Gastrocnemius medialis (tissue), 4 donors: ENCODE results near the gene C3orf22. TPM values are rescaled to one million over a fixed set of nuclear protein-coding genes. Genes with fewer than 3 reads are reported as not detected.

Source experiments
- ATAC-seq, 2 donors: fragments of 150-250 bp; one replicate each; pipeline ENCODE4 v1.9.1; 2016
- DNase-seq, 2 donors: peaks; one replicate each; pipeline ENCODE4 v3.0.0-alpha.2; 2019
- H3K27ac ChIP-seq, 4 donors: fragments of 200-600 bp; sonication (generic); 1 replicate in 1 of 4; 2 replicates in 3 of 4; pipeline ENCODE4 v1.5.1; 2016 to 2018; ENCODE audit warnings: mild to moderate bottlenecking in 2 of 4, moderate library complexity in 1 of 4
- H3K27me3 ChIP-seq, 3 donors: fragments of 200-600 bp; sonication (generic) in 2 of 3; 1 replicate in 1 of 3; 2 replicates in 2 of 3; pipeline versions ENCODE4 v1.5.1 to v1.6.0; 2016 to 2019; ENCODE audit warnings: mild to moderate bottlenecking in 1 of 3, moderate library complexity in 1 of 3
- H3K36me3 ChIP-seq, 2 donors: fragments of 200-600 bp; sonication (generic) in 1 of 2; one replicate each; pipeline ENCODE4 v1.5.1; 2017 to 2018
- H3K4me1 ChIP-seq, 2 donors: fragments of 200-600 bp; sonication (generic) in 1 of 2; one replicate each; pipeline ENCODE4 v1.5.1; 2016 to 2017; ENCODE audit warnings: mild to moderate bottlenecking in 2 of 2
- H3K4me3 ChIP-seq, 4 donors: fragments of 200-600 bp; sonication (generic) in 3 of 4; 1 replicate in 1 of 4; 2 replicates in 3 of 4; pipeline ENCODE4 v1.5.1; 2016 to 2019; ENCODE audit warnings: mild to moderate bottlenecking in 2 of 4
- H3K9me3 ChIP-seq, 3 donors: fragments of 200-600 bp; sonication (generic) in 2 of 3; 1 replicate in 1 of 3; 2 replicates in 2 of 3; pipeline ENCODE4 v1.5.1; 2016 to 2019
- CTCF ChIP-seq, 5 experiments: fragments of 450-650 bp in 3 of 5; fragments of 200-600 bp in 2 of 5; sonication (generic) in 2 of 5; IDR thresholded peaks in 4 of 5; conservative IDR thresholded peaks in 1 of 5; 1 replicate in 4 of 5; 2 replicates in 1 of 5; pipeline ENCODE4 v1.5.1; 2016 to 2019; ENCODE audit warnings: antibody characterized with exemption in 5 of 5, mild to moderate bottlenecking in 3 of 5, moderate library complexity in 3 of 5
- POLR2A ChIP-seq, 2 donors: fragments of 450-650 bp; IDR thresholded peaks; one replicate each; pipeline ENCODE4 v1.6.1; 2017; ENCODE audit warnings: antibody characterized with exemption in 2 of 2, mild to moderate bottlenecking in 2 of 2, moderate library complexity in 2 of 2
- in situ Hi-C, 4 donors: fragments of 200-750 bp; cut with MboI; loops; one replicate each; pipeline versions ENCODE4 v1.15.0 to v1.8.0; 2017; ENCODE audit warnings: low sequenced_read_pairs in 4 of 4
- intact Hi-C: fragments of 100-400 bp; cut with DNase I; formaldehyde crosslinking; loops from one replicate; pipeline ENCODE4 v1.15.1; 2023; ENCODE audit warnings: low total_unique reads
- total RNA-seq, 4 donors: library from RNA; depleted of rRNA; stranded (reverse); fragments of >200 nt; gene quantifications; one replicate each; pipeline versions ENCODE4 v1.1.0 to v1.2.3, GENCODE V29; 2016

C3orf22 gene
- total RNA-seq, 4 donors from 2014 or later, result not detected

DNA sequence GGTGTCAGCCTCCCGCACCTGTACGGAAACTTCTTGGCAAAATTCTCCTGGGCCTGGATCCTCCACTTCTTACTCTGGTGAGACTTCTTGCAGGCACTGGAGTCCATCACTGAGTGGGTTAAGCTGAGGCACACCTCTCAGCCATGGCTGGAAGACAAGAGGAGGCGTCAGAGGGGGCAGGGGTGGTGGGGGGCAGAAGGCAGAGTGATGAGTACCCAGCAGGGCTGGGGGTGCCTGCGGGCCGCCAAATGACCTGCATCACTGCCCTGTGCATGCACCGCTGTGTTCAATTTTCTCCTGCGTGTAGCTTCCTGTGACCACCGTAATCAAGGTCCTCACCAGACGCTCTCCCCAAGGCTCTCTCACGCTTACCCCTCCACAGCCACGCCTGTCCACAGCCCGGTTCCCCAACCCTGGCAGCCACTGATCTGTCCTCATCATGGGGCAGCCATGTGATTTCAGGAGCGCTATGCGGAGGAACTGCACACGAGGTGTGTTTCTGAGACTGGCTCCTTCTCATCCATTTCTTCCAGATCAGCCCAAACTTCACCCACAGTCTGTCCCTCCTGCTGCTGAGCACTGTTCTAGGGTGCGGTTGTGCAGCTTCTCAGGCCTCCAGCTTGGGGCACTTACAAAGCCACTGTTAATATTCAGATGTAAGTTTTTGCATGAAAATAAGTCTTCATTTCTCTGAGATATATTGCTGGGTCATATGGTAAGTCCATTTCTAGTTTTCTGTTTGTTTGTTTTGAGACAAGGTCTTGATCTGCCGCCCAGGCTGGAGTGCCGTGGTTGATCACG is 5.2 kb downstream of the C3orf22 start:
- DNase-seq (no peak), ATAC-seq (no peak)
- TF ChIP-seq CTCF (IDR thresholded peaks at IDR 0.05 in 4 of 5, conservative IDR thresholded peaks at IDR 0.05 in 1 of 5), result no peak
- TF ChIP-seq POLR2A (IDR thresholded peaks at IDR 0.05), result no peak
- H3K4me3 ChIP-seq, result no peak overlapping the region
- intact Hi-C loops, result no loop called here
- H3K27ac ChIP-seq, result no peak overlapping the region
- no peaks in the 10 kb centered on the region for H3K27me3 ChIP-seq
- H3K36me3 ChIP-seq, result no peaks in the 10 kb centered on the region
- no peaks in the 10 kb centered on the region for H3K9me3 ChIP-seq
- no peaks in the 10 kb centered on the region for H3K4me1 ChIP-seq
- in situ Hi-C loops, result no loop called here

DNA sequence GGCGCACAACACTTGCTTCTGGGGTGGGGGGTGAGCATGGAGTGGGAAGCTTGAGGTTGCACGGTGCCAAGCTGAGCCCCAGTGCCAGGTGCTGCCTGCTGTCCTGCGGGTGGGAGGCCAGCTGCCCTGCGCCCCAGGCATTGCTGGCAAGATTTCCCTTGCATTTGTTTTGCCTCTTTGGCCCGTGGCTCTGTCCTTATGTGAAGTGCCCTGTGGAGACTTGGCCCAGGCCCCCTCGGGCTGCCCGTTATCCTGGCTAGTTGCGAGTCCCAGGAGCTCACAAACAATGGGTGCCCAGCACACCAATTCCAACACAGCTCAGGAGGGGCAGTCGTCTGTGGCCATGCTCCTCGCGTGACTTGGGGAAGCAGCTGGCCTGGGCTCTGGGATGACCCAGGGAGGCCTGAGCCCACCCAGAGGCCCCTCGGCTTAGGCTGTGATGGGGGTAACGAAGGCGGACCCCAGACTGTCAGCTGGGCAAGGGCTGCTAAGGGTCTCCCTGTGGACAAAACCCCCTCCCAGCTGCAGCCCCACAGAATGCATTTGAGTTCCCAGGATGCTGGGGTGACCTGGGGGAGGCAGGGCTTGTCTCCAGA is 5.9 kb downstream of the C3orf22 start:
- H3K27ac ChIP-seq, result no peak overlapping the region
- no peaks in the 10 kb centered on the region for H3K27me3 ChIP-seq
- ATAC-seq (no peak), DNase-seq (peak in 1 of 2 donors; percentile 2)
- no peaks in the 10 kb centered on the region for H3K9me3 ChIP-seq
- TF ChIP-seq CTCF (IDR thresholded peaks at IDR 0.05 in 4 of 5, conservative IDR thresholded peaks at IDR 0.05 in 1 of 5) (no peak), POLR2A (IDR thresholded peaks at IDR 0.05) (no peak)
- H3K4me3 ChIP-seq, result no peak overlapping the region
- no peaks in the 10 kb centered on the region for H3K36me3 ChIP-seq
- intact Hi-C loops (no loop called here), in situ Hi-C loops (no loop called here)
- no peaks in the 10 kb centered on the region for H3K4me1 ChIP-seq

GRCh38 chr3:126551839-126552687 is 6.7 kb downstream of the C3orf22 start:
- no peak for ATAC-seq
- Histone ChIP-seq H3K27me3 (no peaks in the 10 kb centered on the region), H3K4me3 (no peak overlapping the region), H3K27ac (no peak overlapping the region), H3K36me3 (no peaks in the 10 kb centered on the region), H3K9me3 (no peaks in the 10 kb centered on the region), H3K4me1 (no peaks in the 10 kb centered on the region)
- in situ Hi-C loops (no loop called here), intact Hi-C loops (no loop called here)
- TF ChIP-seq POLR2A (IDR thresholded peaks at IDR 0.05) (no peak), CTCF (IDR thresholded peaks at IDR 0.05 in 4 of 5, conservative IDR thresholded peaks at IDR 0.05 in 1 of 5) (no peak)
- no peak for DNase-seq

DNA sequence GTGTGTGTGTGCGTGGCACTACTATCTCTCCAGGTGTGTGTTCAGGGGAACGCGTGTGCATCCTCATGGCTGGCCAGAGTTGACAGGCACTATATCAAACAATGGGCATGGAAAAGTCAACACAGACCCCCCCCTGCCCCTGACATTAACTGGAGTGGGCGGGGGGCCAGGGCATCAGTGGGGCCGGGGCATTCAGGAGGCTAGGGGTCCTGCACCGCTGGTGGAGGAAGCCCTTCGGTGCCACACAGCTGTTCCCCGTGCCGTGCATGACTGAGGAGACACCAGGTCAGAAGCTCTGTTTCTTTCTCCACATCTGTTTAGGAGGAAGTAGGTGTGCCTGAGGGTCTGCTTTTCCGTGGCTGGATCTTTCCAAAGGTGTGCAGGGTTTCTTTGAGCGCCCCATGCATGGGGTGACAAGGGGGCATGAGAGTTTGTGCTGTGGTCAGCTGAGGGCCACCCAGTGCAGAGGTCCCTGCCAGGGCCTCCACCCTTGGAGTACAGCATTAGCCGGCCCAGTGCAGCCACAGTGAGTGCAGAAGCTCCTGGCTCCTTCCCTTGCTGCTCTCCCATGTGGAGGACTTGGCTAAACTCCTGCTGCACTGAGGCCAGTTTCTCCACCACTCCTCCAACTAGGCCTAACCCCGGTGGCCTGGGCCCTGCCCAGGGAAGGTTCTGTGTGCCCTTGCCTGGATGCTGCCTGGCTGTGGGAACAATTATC is 7.5 kb downstream of the C3orf22 start:
- no peak overlapping the region for H3K27ac ChIP-seq
- no peaks in the 10 kb centered on the region for H3K27me3 ChIP-seq
- intact Hi-C loops (no loop called here), in situ Hi-C loops (no loop called here)
- no peaks in the 10 kb centered on the region for H3K4me1 ChIP-seq
- no peak for ATAC-seq
- no peak overlapping the region for H3K4me3 ChIP-seq
- no peaks in the 10 kb centered on the region for H3K36me3 ChIP-seq
- DNase-seq, result peak in 1 of 2 donors; percentile 4
- H3K9me3 ChIP-seq, result no peaks in the 10 kb centered on the region
- no peak for TF ChIP-seq CTCF (IDR thresholded peaks at IDR 0.05 in 4 of 5, conservative IDR thresholded peaks at IDR 0.05 in 1 of 5)
- TF ChIP-seq POLR2A (IDR thresholded peaks at IDR 0.05), result no peak
